ENCODE results near the gene ARFGEF3. TPM values are rescaled to one million over a fixed set of nuclear protein-coding genes. Genes with fewer than 3 reads are reported as not detected.

ARFGEF3 gene
- total RNA-seq, result 10 to 100 TPM; 10.1 to 24.3 (median 21.1) TPM
- long read RNA-seq, donor 1, partial matches to known transcripts, result 3 of 4 reads
- long read RNA-seq, donor 1, other reads (novel, unspliced or antisense), result 1 of 4 reads
- long read RNA-seq, donor 2, partial matches to known transcripts, result 1 of 2 reads
- long read RNA-seq, donor 2, other reads (novel, unspliced or antisense), result 1 of 2 reads

GRCh38 chr6:138161338-138162110 lies at the start of gene ARFGEF3:
Gene ARFGEF3, plus strand, starts transcription at chr6:138161939. Its CDS starts 148 bp downstream, at chr6:138162087.
- Histone ChIP-seq H3K9me3 (no peaks in the 10 kb centered on the region), H3K4me1 (ENCODE audit: low read depth) (no peaks in the 10 kb centered on the region), H3K4me3 (peak within 1 kb of the TSS; percentile 37), H3K36me3 (ENCODE audit: low read depth) (no peaks in the 10 kb centered on the region)
- no peak for TF ChIP-seq CTCF (IDR thresholded peaks at IDR 0.05)
- DNase-seq (peak; percentile 74 to 82 (median 75)), ATAC-seq (peak; percentile 95)
- intact Hi-C loops (cut with DNase I, micrococcal nuclease), result no loop called here

- H3K4me1 ChIP-seq (ENCODE audit: low read depth), result no peaks in the 10 kb centered on the region
- H3K4me3 ChIP-seq, result no peak overlapping the region
- DNase-seq (no peak), ATAC-seq (no peak)
- TF ChIP-seq CTCF (IDR thresholded peaks at IDR 0.05), result no peak
- H3K9me3 ChIP-seq, result no peaks in the 10 kb centered on the region
- intact Hi-C loops (cut with DNase I, micrococcal nuclease), result loop anchor here in 1 of 2 donors (10.0 kb wide), 2 partner anchors 291 to 401 kb away; partner anchors contain the start of gene HEBP2
- no peaks in the 10 kb centered on the region for H3K36me3 ChIP-seq (ENCODE audit: low read depth)
These were observed 48.0 kb upstream of the ARFGEF3 start for GRCh38 chr6:138113588-138114210.

- DNase-seq (no peak), ATAC-seq (no peak)
- H3K4me3 ChIP-seq, result no peak overlapping the region
- intact Hi-C loops (cut with DNase I, micrococcal nuclease), result loop anchor here (5.0 to 10.0 kb wide), 3 partner anchors 172 to 400 kb away; partner anchors contain the start of gene HEBP2 (in 1 of the 2)
- no peak for TF ChIP-seq CTCF (IDR thresholded peaks at IDR 0.05)
- H3K36me3 ChIP-seq (ENCODE audit: low read depth), result no peaks in the 10 kb centered on the region
- no peaks in the 10 kb centered on the region for H3K9me3 ChIP-seq
- no peaks in the 10 kb centered on the region for H3K4me1 ChIP-seq (ENCODE audit: low read depth)
These were observed 46.5 kb upstream of the ARFGEF3 start for GRCh38 chr6:138115201-138115600.

GRCh38 chr6:138115877-138116660 lies 45.7 kb upstream of the ARFGEF3 start:
- ATAC-seq (peak; percentile 90), DNase-seq (peak in 1 of 3 donors; percentile 59)
- Histone ChIP-seq H3K36me3 (ENCODE audit: low read depth) (no peaks in the 10 kb centered on the region), H3K9me3 (no peaks in the 10 kb centered on the region), H3K4me1 (ENCODE audit: low read depth) (no peaks in the 10 kb centered on the region), H3K4me3 (no peak overlapping the region)
- peak; percentile 25 for TF ChIP-seq CTCF (IDR thresholded peaks at IDR 0.05)
- intact Hi-C loops (cut with DNase I, micrococcal nuclease), result loop anchor here (5.0 to 10.0 kb wide), 3 partner anchors 171 to 399 kb away; partner anchors contain the start of gene HEBP2 (in 1 of the 2)

- intact Hi-C loops (cut with DNase I, micrococcal nuclease), result loop anchor here (5.0 to 10.0 kb wide), 3 partner anchors 171 to 398 kb away; partner anchors contain the start of gene HEBP2 (in 1 of the 2)
- Histone ChIP-seq H3K9me3 (no peaks in the 10 kb centered on the region), H3K4me1 (ENCODE audit: low read depth) (no peaks in the 10 kb centered on the region), H3K36me3 (ENCODE audit: low read depth) (no peaks in the 10 kb centered on the region), H3K4me3 (no peak overlapping the region)
- TF ChIP-seq CTCF (IDR thresholded peaks at IDR 0.05), result no peak
- DNase-seq (no peak), ATAC-seq (no peak)
These were observed 45.1 kb upstream of the ARFGEF3 start for GRCh38 chr6:138116661-138116999.

Data from mucosa of descending colon (tissue), 3 donors.